BE2C (cell line): ENCODE measurements around the gene PARP3.

Experiments
- DNase-seq: peaks from one replicate; pipeline ENCODE4 v3.0.0-alpha.2; 2020
- H3K27me3 ChIP-seq: fragments of 250-450 bp; sonication (Bioruptor Pico); 2 replicates; pipeline ENCODE4 v1.5.1; 2020; ENCODE audit warnings: mild to moderate bottlenecking
- H3K36me3 ChIP-seq: fragments of 250-450 bp; sonication (Bioruptor Pico); 2 replicates; pipeline ENCODE4 v1.5.1; 2020; ENCODE audit warnings: mild to moderate bottlenecking
- H3K4me1 ChIP-seq: fragments of 250-450 bp; sonication (Bioruptor Pico); 2 replicates; pipeline ENCODE4 v1.5.1; 2020
- H3K4me3 ChIP-seq: 2 replicates; pipeline ENCODE4 v1.5.1; 2011; ENCODE audit warnings: low read depth, low read length
- H3K9me3 ChIP-seq: fragments of 250-450 bp; sonication (Bioruptor Pico); 2 replicates; pipeline ENCODE4 v1.5.1; 2020
- CTCF ChIP-seq: IDR thresholded peaks from 2 replicates; pipeline ENCODE4 v1.5.1; 2012; ENCODE audit warnings: mild to moderate bottlenecking, low read depth, low read length

The PARP3 gene

DNA sequence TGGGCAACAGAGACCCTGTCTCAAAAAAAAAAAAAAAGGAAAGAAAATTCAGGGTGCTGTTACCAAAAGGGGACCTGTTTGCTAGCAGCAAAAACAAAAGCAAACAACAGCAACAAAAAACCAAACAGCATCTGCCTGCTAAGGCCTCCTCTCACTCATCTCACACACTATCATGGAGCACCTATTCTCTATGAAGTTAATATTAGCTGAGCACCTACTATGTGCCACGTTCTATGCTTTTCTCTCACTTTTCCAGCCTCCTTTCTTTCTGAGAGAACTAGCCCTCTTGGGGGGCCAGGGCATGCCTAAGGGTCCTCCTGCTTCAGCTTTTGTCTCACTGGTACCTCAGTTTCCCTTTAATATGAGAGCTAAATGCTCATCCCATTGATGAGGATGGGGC is 12.6 kb downstream of the PARP3 start:
- no peak for TF ChIP-seq CTCF
- Histone ChIP-seq H3K9me3 (no peaks in the 10 kb centered on the region), H3K4me1 (no peaks in the 10 kb centered on the region), H3K4me3 (no peak overlapping the region), H3K27me3 (no peaks in the 10 kb centered on the region), H3K36me3 (no peaks in the 10 kb centered on the region)
- no peak for DNase-seq

GRCh38 chr3:51955175-51955892 is 13.2 kb downstream of the PARP3 start, which contains the start of gene GPR62:
GPR62 (plus strand) TSS chr3:51955381; CDS start chr3:51955653, 272 bp downstream.
- Histone ChIP-seq H3K36me3 (no peaks in the 10 kb centered on the region), H3K27me3 (no peaks in the 10 kb centered on the region)
- no peak for TF ChIP-seq CTCF

DNA sequence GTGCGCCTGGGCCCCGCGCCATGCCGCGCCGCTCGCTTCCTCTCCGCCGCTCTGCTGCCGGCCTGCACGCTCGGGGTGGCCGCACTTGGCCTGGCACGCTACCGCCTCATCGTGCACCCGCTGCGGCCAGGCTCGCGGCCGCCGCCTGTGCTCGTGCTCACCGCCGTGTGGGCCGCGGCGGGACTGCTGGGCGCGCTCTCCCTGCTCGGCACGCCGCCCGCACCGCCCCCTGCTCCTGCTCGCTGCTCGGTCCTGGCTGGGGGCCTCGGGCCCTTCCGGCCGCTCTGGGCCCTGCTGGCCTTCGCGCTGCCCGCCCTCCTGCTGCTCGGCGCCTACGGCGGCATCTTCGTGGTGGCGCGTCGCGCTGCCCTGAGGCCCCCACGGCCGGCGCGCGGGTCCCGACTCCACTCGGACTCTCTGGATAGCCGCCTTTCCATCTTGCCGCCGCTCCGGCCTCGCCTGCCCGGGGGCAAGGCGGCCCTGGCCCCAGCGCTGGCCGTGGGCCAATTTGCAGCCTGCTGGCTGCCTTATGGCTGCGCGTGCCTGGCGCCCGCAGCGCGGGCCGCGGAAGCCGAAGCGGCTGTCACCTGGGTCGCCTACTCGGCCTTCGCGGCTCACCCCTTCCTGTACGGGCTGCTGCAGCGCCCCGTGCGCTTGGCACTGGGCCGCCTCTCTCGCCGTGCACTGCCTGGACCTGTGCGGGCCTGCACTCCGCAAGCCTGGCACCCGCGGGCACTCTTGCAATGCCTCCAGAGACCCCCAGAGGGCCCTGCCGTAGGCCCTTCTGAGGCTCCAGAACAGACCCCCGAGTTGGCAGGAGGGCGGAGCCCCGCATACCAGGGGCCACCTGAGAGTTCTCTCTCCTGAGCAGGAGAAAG is 14.0 kb downstream of the PARP3 start:
- H3K4me1 ChIP-seq: no peaks in the 10 kb centered on the region
- DNase-seq: no peak
- TF ChIP-seq CTCF: no peak; the same call in 1 of the 2 replicates
- no peaks in the 10 kb centered on the region for H3K36me3 ChIP-seq
- no peaks in the 10 kb centered on the region for H3K9me3 ChIP-seq
- no peak overlapping the region for H3K4me3 ChIP-seq
- no peaks in the 10 kb centered on the region for H3K27me3 ChIP-seq

More at GRCh38 chr3:51955175-51955892, 13.2 kb downstream of the PARP3 start, which contains the start of gene GPR62:
- no peak within 1 kb of the TSS for H3K4me3 ChIP-seq
- no peaks in the 10 kb centered on the region for H3K9me3 ChIP-seq
- H3K4me1 ChIP-seq: no peaks in the 10 kb centered on the region
- DNase-seq: no peak

DNA sequence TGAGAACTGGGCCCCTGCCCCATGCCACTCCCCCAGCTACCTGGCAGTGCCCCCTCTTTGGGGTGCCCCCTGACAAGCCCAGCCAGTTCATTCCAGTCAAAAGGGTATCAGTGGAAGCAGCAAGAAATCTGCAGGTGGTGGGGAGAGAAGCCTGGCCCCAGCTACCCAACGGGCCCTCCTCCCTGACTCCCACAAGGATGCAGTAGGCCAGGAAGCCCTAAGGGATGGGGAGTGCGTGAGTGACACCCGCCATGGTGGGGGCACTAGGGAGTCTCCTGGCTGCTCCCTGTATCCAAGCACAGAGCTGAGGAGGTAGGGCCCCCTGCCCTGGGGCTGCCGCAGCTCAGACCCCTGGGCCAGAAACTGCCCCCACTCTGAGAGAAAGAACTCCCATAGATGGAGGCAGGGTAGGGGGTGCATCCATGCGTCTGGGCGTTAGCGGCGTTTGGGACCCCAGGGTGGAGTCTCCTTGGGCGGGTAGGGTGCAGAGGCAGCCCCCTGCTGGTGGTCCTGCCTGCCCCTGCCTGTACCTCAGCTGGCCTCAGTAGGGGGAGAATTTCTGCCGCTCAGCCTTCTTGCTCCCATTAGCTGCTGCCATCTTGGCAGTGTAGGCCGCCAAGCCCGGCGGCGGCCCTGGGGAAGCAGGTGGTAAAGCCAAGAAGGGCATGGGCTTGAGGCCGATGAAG is 15.5 kb downstream of the PARP3 start:
- Histone ChIP-seq H3K9me3 (no peaks in the 10 kb centered on the region), H3K4me3 (no peak overlapping the region), H3K4me1 (no peaks in the 10 kb centered on the region), H3K36me3 (no peaks in the 10 kb centered on the region), H3K27me3 (no peaks in the 10 kb centered on the region)
- DNase-seq: no peak
- no peak for TF ChIP-seq CTCF

DNA sequence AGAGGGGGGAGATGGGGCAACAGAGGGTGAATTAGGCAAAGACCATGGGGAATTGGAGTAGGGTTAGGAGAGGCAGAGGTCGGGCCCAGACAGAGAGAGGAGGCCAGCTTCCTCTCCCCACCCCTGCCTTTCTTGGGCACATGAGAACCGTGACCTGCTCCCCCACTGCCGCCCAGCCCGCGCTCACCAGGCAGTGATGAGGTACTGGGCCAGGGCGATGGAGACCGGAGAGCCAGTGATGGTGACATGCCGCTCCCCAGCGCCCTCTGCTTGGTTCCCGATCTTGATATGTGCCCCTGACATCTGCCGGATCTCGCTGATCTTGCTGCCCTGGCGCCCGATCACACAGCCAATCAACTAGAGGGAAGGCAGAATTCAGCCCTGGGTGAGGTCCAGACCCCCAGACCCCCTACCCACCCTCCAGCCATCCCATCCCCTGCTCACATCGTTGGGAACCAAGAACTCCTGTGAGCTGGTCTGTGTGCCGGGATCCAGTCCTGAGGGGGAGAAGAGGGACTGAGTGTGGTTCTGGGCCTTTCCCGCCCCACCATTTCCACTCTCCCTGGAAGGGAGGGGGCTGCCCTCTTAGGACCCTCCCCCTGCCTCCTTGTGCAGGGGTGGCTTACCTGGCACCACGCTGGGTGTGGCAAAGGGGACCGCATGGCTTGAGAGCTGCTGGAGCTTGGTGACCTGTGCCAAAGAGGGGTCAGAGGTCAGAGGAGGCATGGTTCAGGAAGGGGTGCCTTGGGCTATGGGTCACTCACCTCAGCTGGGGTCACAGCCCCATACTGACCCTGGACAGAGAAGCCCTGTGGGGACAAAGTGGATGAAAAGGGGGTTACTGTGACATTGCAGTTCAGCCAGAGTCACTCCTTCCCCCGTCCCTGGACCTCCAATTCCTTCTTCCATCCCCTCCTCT is 16.7 kb downstream of the PARP3 start:
- no peak overlapping the region for H3K4me3 ChIP-seq
- H3K36me3 ChIP-seq: no peaks in the 10 kb centered on the region
- H3K27me3 ChIP-seq: no peaks in the 10 kb centered on the region
- no peak for TF ChIP-seq CTCF
- H3K4me1 ChIP-seq: no peaks in the 10 kb centered on the region
- H3K9me3 ChIP-seq: no peaks in the 10 kb centered on the region
- no peak for DNase-seq
